Ovary (tissue), 9 donors: ENCODE measurements around the gene PARVA. TPM values are rescaled to one million over a fixed set of nuclear protein-coding genes. Genes with fewer than 3 reads are reported as not detected.

Experiments used
- DNase-seq, 5 donors: peaks; one replicate each; pipeline ENCODE4 v3.0.0-alpha.2; 2019 to 2020
- H3K27ac ChIP-seq, 2 donors: fragments of 200-600 bp; one replicate each; pipeline versions ENCODE4 v1.5.1 to v1.8.0; 2019 to 2022
- H3K27me3 ChIP-seq: fragments of 200-600 bp; one replicate; pipeline ENCODE4 v1.8.0; 2022
- H3K36me3 ChIP-seq: fragments of 200-600 bp; sonication (generic); one replicate; pipeline ENCODE4 v1.5.1; 2019
- H3K4me1 ChIP-seq: one replicate; pipeline ENCODE4 v1.8.1; 2013; ENCODE audit warnings: mild to moderate bottlenecking, moderate library complexity; ENCODE audit not compliant: insufficient read depth
- H3K4me3 ChIP-seq: fragments of 200-600 bp; sonication (generic); one replicate; pipeline ENCODE4 v1.5.1; 2017
- H3K9me3 ChIP-seq, 2 donors: fragments of 200-600 bp in 1 of 2; sonication (generic) in 1 of 2; one replicate each; pipeline versions ENCODE4 v1.5.1 to v1.8.1; 2013 to 2019; ENCODE audit warnings: mild to moderate bottlenecking in 1 of 2, moderate library complexity in 1 of 2
- CTCF ChIP-seq, 3 donors: fragments of 450-650 bp in 2 of 3; fragments of 200-600 bp in 1 of 3; IDR thresholded peaks; one replicate each; pipeline versions ENCODE4 v1.5.1 to v1.8.0; 2016 to 2022; ENCODE audit warnings: antibody characterized with exemption in 3 of 3, mild to moderate bottlenecking in 1 of 3
- EP300 ChIP-seq: sonication (generic); formaldehyde crosslinking; IDR thresholded peaks from one replicate; pipeline ENCODE4 v1.6.1; 2017; ENCODE audit warnings: antibody characterized with exemption
- POLR2A ChIP-seq: fragments of 450-650 bp; IDR thresholded peaks from one replicate; pipeline ENCODE4 v1.6.1; 2017; ENCODE audit warnings: antibody characterized with exemption, mild to moderate bottlenecking, moderate library complexity
- WGBS, 3 donors: extraction: QIAGEN DNeasy Blood & Tissue Kit in 1 of 3; methylation state at CpG; one replicate each; pipeline versions ENCODE4 v1.1.5 to v1.1.7; 2013 to 2017; 5-methylcytosine and 5-hydroxymethylcytosine counted together
- intact Hi-C, 4 donors: fragments of 100-400 bp; cut with DNase I; formaldehyde crosslinking; loops; one replicate each; pipeline versions ENCODE4 v1.11.0 to v1.15.1; 2022 to 2023
- polyA plus RNA-seq, 2 donors: library from polyadenylated mRNA; stranded (reverse); fragments of 200-250 nt in 1 of 2; fragments of 350-450 nt in 1 of 2; fragmentation: Illumina TruSeq in 1 of 2; extraction: RNeasy Lipid Tissue Mini Kit (QIAGEN cat#74804) in 1 of 2; gene quantifications; one replicate each; pipeline ENCODE4 v1.2.3, GENCODE V29; 2013 to 2014
- total RNA-seq, 7 donors: library from RNA; depleted of rRNA in 2 of 7; stranded (reverse); fragments of >200 nt in 2 of 7; fragmentation: NEBNext Ultra II Directional in 3 of 7; extraction: Animal tissue kit (Norgen Biotek cat#: 25700) in 3 of 7; gene quantifications; one replicate each; pipeline versions ENCODE4 v1.1.0 to v1.2.4, GENCODE V29; 2016 to 2023
- donor health status: DM: no; HTN: no; CAD: no; lungs with moderate emphysema.
- donor health status: DM: no; HTN: no; CAD: no.
- donor health status: Bipolar disorder and iron deficiency.
- donor health status: DM: yes; HTN: yes; CAD: no.
- donor health status: DM: no; HTN: no; CAD: no.
- donor health status: DM: yes; HTN: yes; CAD: no.

Gene PARVA
- total and polyA plus RNA-seq, 9 donors: 28.4 to 126 (median 89.8) TPM

DNA sequence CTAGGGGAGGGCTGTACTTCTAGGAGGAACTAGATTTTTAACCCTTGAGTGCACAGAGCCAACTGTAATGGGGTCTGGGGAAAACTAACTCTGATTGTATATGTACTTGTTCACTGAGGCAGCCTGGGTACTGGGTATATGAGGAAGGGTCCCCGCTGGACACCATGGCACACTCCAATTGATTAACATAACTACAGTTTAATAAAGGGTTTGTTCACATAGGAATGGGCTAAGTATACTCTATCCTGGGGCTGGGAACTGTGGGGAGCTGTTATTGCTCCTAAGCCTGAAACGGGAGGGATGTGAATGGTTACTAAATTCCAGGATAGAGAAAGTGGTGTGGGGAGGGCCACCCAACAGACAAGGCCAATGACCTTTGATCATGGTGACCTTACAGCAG is 67.6 kb downstream of the PARVA start:
- Histone ChIP-seq H3K36me3 (no peaks in the 10 kb centered on the region), H3K4me1 (peaks cover 6% of the 10 kb centered on the region), H3K9me3 (no peaks in the 10 kb centered on the region), H3K27me3 (no peaks in the 10 kb centered on the region), H3K27ac (no peak overlapping the region), H3K4me3 (no peak overlapping the region)
- TF ChIP-seq POLR2A (no peak), EP300 (no peak), CTCF (IDR thresholded peaks at IDR 0.05) (no peak)
- DNase-seq: no peak
- WGBS, 3 donors: 89 to 91% (median 90%) methylated on average over 2 of the region's 2 CpGs
- intact Hi-C loops: no loop called here

DNA sequence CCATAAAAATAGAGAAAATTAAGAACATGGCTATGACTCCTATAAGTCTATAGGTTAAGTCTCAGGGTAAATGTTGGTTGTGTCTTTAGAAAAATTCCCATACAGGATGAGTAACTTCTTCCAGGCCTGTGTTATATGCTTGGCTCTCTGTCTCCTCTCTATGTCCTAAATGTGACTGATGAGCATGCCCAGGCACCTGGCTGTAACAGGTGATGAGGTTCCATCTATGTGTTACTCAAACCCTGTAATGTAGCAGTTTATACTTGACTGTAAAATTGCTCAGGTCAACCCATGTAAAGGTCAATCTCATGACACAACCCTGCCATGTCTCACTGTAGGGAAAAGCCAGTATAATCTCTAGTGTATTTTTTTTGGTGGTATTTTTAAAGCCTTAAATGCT is 69.5 kb downstream of the PARVA start:
- no peaks in the 10 kb centered on the region for H3K36me3 ChIP-seq
- TF ChIP-seq EP300 (no peak), POLR2A (no peak), CTCF (IDR thresholded peaks at IDR 0.05) (no peak)
- intact Hi-C loops: no loop called here
- no peak overlapping the region for H3K27ac ChIP-seq
- H3K9me3 ChIP-seq: no peaks in the 10 kb centered on the region
- no peak overlapping the region for H3K4me3 ChIP-seq
- no peak for DNase-seq
- H3K4me1 ChIP-seq: peaks cover 10% of the 10 kb centered on the region
- H3K27me3 ChIP-seq: no peaks in the 10 kb centered on the region

GRCh38 chr11:12448131-12448939 is 71.0 kb downstream of the PARVA start:
- TF ChIP-seq CTCF (IDR thresholded peaks at IDR 0.05): no peak
- no peak for TF ChIP-seq EP300
- TF ChIP-seq POLR2A: no peak
- no peak for DNase-seq
- H3K27ac ChIP-seq: no peak overlapping the region
- no peak overlapping the region for H3K4me3 ChIP-seq
- intact Hi-C loops: no loop called here
- H3K9me3 ChIP-seq: no peaks in the 10 kb centered on the region
- peaks cover 12% of the 10 kb centered on the region for H3K4me1 ChIP-seq
- no peaks in the 10 kb centered on the region for H3K27me3 ChIP-seq
- WGBS, 3 donors: 59 to 65% (median 60%) methylated on average over 9 of the region's 9 CpGs
- H3K36me3 ChIP-seq: no peaks in the 10 kb centered on the region

GRCh38 chr11:12449961-12450715 is 72.8 kb downstream of the PARVA start:
- no peak for DNase-seq
- peaks cover 13% of the 10 kb centered on the region for H3K4me1 ChIP-seq
- no peak overlapping the region for H3K27ac ChIP-seq
- no peak overlapping the region for H3K4me3 ChIP-seq
- TF ChIP-seq POLR2A (no peak), CTCF (IDR thresholded peaks at IDR 0.05) (no peak), EP300 (no peak)
- no peaks in the 10 kb centered on the region for H3K27me3 ChIP-seq
- no peaks in the 10 kb centered on the region for H3K36me3 ChIP-seq
- intact Hi-C loops: no loop called here
- WGBS, 3 donors: 58 to 75% (median 68%) methylated on average over 3 of the region's 3 CpGs
- no peaks in the 10 kb centered on the region for H3K9me3 ChIP-seq
